Measurements from ENCODE around the gene ASS1.

The ASS1 gene

DNA sequence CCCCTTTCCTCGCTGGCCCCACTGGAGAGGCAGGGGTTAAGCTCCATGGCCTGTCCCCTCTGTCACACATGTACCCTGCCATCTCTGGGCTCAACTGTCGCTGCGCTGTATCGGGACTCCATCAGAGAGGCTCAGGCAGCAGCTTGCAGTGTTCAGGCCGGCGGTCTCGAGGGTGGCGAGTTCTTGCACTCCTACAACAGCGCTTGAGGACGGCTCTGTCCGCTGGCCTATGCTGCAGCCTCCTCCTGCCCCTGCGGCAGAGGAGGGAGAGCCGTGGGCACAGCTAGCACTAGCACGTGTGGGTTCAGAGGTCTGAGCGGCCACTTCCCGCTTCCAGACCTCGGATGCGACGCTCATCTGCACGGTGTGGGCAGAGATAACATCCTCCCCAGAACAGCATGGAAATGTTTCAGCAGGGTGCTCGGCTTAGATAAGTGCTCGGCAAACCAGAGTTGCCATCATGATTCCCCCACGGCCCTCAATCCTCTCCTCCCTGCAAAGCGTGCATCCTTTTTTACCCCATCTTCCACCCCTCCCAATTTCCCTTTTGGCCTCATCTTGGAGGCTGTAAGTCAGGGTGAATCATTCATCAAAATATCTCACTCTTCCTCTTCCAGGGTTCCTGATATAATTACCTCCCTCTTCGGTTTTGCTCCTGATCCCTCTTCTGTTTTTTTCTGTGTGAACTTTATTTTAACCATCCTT lies 92.7 kb downstream of the ASS1 start:
- DNase-seq: no peak

DNA sequence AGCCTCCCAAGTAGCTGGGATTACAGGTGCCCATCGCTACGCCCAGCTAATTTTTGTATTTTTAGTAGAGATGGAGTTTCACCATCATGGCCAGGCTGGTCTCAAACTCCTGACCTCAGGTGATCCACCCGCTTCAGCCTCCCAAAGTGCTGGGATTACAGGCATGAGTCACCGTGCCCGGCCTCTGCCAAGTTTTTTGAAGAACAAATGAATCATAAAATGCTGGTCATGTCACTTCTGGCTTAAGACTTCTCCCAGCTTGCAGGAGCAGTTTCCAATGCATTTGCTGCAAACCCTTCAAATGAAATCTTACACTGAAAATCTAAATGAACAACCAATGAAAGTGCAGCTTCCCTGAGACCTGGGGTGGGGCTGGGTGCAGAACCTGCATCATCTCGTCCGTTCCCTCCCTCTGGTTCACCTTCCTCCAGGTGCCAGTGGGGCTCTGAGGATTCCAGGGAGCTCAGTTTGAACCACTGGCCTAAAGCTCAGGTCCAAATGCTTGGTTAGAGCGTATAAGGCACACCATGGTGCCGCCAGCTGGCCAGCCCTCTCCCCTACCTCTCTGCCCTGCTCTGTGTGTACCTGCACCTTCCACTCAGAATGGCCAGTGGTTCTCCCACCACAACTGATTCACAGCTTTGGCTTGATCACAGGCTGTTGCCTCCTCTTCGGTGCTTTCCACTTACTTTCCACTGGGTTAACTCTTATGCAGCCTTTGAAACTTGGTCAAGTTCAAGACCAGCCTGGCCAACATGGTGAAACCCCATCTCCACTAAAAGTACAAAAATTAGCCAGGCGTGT lies 94.9 kb downstream of the ASS1 start:
- DNase-seq: no peak

DNA sequence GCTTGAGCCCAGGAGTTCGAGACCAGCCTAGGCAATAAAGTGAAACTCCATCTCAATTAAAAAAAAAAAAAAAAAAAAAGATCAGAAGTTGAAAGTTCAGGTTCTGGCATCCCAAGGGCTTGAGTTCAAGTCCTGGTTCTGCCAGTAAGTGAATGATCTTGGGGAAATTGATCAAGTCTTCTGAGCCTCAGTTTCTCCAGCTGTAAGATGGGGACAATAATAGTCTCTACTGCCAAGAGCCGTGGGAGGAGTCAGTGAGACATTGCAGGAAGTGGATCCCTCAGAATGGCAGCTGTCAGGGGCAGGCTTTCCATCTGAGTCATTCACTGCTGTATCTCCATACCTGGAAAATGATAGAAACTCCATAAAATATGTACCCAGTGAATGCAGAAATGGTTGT lies 96.8 kb downstream of the ASS1 start:
- DNase-seq: no peak

DNA sequence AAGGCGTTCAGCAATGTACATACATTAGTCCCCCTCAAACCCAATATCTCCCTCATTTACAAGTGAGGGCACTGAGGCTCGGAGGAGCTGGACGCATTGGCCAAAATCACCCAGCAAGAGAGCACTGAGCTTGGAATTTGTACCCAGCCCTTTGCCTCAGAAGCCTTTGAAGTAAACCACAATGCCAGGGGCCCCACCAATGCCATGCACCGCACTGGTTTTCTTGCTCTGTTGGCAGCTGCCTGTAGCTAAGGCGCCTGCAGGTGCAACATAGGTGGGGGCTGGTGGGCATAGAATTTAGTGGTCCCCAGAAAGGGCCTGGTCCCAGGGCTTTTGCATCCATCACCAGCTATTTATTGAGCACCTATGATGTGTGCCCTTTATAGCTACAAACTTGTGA lies 97.3 kb downstream of the ASS1 start:
- DNase-seq: no peak

DNA sequence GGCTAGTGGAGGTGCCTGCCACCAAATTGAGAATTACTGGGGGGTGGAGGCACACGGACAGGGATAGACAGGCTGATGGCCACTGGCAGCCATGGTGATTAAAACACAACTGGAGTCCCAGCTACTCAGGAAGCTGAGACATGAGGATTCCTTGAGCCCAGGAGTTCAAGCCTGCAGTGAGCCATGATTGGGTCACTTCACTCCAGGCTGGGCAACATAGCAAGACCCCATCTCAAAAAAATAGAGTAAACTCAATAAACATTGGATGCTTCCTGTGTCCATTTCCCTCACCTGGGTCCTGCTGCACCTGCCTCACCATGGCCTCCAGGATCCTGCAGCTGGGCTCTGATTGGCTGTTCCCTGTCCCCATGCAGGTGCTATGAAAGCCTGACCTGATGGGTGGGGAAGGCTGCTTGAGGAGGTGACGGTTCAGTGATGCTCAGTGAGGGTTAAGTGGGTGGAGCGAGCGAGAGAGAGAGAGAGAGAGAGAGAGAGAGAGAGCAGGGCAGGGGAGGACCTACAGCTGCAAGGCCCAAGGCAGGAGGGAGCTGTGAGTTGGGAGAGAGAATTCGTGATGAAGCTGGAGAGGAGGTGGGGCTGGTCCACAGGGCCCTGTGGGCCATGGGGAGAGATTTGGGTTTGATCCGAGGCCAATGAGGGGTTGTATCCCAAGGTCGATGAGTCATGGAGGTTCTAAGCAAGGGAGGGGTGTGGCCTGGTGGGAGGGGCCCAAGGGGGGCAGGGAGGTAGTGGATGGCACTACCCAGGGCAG lies 97.9 kb downstream of the ASS1 start:
- DNase-seq: no peak

DNA sequence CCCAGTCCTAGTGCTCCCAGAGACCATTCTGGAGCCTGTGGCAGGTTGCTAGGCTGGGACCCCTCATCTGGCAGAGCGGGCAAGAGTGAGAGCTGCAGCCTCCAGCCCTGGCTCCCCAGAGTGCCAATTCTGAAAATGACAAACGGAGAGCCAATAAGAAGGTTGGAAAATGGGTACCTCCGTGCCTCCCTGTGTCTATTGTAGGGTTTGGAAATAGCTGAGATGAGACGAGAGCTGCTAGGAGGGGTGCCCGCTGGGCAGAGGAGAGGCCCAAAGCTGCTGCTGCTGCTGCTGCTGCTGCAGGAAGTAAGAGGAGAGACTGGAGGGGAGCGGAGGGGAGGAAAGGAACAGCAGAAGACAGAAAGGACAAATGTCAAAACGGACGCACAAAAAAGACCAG lies 98.6 kb downstream of the ASS1 start:
- no peak for DNase-seq

DNA sequence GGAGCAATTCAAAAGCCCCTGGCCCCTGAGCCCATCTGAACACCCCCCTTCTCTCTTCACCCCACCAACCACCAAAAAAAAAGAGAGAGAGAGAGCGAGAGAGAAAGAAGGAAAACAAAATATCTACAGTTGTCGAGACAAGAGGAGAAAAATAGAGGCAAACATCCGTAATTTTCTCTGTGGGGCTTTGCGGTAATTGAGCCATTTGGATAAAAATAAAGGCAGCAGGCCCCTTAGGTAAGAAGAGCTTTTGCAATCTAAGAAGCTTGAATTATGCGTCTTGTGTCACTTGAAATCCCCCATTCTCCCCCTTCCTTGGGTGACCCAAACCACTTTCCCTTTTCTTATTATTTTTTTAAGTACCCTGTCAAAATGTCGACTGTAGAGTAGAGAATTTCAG lies 99.1 kb downstream of the ASS1 start:
- DNase-seq: no peak

DNA sequence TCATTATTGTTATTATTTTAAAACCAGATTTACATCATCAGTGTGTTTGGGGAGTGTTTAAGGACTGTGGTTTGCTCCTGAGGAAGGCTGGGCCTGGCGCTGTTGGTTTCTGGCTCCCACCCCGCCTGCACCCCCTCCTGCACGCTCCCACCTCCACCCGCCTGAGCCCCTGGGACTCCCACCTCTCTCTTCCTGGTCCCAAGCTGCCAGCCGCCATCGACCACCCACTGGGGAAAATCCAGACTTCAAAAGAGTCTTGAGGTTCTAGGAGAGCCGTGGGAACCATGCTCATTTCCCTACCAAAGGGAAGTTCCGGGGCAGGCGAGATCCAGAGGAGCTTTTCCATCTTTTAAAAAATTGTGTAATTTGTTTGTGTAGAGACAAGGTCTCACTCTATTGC lies 99.6 kb downstream of the ASS1 start:
- no peak for DNase-seq

DNA sequence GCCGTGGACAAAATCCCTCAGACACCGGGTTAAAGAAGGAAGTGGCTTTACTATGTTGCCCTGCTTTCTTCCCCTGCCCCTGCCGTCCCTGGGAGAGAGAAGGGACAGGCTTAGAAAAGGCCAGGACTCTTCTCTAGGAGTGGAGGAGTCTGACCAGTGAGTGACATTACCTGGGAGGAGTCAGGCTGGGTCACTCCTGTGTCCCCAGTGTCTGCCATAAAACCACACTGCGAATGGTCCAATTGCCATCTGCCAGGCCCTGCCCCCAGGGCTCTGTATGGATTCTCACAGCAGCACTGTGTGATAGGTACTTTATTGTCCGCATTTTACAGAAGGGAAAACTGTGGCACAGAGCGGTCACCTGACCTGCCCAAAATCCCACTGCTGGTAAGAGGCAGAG lies 103.3 kb downstream of the ASS1 start:
- DNase-seq: no peak

DNA sequence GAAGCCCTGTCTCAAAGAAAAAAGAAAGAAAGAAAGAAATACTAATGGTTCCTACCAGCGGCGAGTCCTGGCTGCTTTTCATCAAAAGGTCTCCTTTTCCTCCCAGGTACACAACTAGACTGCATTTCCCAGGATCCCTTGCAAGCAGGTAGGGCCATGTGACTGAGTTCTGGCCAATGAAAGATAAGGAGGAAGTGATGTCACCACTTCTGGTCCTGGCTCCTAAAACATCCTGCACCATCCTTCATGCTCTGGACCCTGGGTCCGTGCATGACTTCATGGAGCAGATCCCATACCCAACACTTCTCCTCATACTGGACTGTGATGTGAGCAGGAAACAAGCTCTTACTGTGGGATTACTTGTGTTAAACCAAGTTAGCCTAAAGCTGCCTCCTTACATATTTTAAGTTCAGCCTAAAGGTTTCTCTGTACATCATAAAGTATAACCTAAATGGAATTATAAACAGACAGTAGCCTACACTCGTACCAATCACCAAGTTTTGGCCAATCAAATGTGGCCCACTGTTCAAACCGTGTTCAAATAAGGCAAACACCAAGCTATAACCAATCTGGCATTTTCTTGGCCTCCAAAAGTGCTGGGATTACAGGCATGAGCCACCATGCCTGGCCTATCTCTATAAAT lies 104.5 kb downstream of the ASS1 start:
- no peak for DNase-seq
